ENCODE results near the gene RNF115. TPM values are rescaled to one million over a fixed set of nuclear protein-coding genes. Genes with fewer than 3 reads are reported as not detected.

RNF115 gene
- total and polyA plus RNA-seq, 2 of the 4 experiments (the other 2 are of a cell fraction), result 13.5 to 22.9 TPM

DNA sequence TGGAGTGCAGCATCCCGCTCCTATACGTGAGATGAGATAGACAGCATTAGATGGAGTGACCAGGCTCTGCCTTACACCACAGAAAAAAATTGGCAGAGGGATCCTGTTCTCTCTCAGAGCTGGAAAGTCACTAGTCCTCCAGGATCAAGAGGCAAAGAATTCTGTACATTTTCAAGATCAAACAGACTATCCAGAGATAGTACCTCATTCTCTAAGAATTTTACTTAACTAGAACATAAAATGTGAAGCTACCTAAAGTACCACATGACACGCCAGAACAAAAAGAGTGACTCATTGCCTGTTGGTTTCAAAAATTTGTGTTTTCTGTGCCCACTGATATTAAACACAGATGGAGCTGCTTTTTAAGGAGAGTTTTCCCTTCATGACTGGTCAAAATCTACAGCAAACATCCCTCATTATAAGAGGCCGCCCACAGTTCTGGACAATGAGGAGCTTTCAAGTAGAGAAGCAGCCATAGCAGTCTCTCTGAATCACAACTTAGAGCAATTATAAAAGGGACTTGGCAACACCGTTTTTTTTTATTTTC is 72.3 kb downstream of the RNF115 start:
- Histone ChIP-seq H3K79me1 (ENCODE audit: low read depth in 1 of 2, low read length in 2 of 2) (peaks cover 27 to 80% of the 10 kb centered on the region in 2 experiments), H2AFZ (replicated peaks; ENCODE audit: low read length, poor library complexity) (peak overlapping the region; percentile 47), H2BK15ac (ENCODE audit: low read depth, low read length) (peak overlapping the region; percentile 97), H3K27ac (ENCODE audit: insufficient read depth, low read length) (peak overlapping the region; percentile 99), H2BK5ac (ENCODE audit: low read depth, low read length, poor library complexity, severe bottlenecking) (peak overlapping the region; percentile 99), H4K5ac (ENCODE audit: low read depth, low read length) (peak overlapping the region; percentile 97), H2AK9ac (replicated peaks; ENCODE audit: low read depth, low read length, poor library complexity) (peak overlapping the region; percentile 84), H3K9ac (ENCODE audit: low read depth, low read length) (peak overlapping the region; percentile 49), H3K9me1 (ENCODE audit: insufficient read depth, low read length) (peaks cover 13% of the 10 kb centered on the region), H2BK120ac (ENCODE audit: low read depth, low read length) (peak overlapping the region; percentile 95), H3K23ac (ENCODE audit: low read depth, low read length) (peak overlapping the region; percentile 91), H3K4me3 (ENCODE audit: insufficient read depth, low read depth, low read length) (no peak overlapping the region), H3K27me3 (ENCODE audit: control insufficient read depth, insufficient read depth, low read length) (no peaks in the 10 kb centered on the region), H2AK5ac (ENCODE audit: low read depth, low read length) (peak overlapping the region; percentile 99), H3K4ac (ENCODE audit: low read depth, low read length) (peak overlapping the region; percentile 99), H3K18ac (ENCODE audit: low read depth, low read length) (peak overlapping the region; percentile 97), H3K14ac (replicated peaks; ENCODE audit: low read depth, low read length) (peak overlapping the region; percentile 92), H4K91ac (ENCODE audit: insufficient read depth, low read depth, low read length) (peak overlapping the region; percentile 94; the same call in 1 of the 2 replicates), H3K56ac (ENCODE audit: extremely low read depth, insufficient read depth, low read length) (peak overlapping the region; percentile 89), H4K20me1 (ENCODE audit: insufficient read depth, low read length) (peaks cover 7% of the 10 kb centered on the region), H3K9me3 (ENCODE audit: control insufficient read depth, insufficient read depth, low read length) (no peaks in the 10 kb centered on the region), H3K4me2 (ENCODE audit: low read depth, low read length) (peak overlapping the region; percentile 69), H4K8ac (ENCODE audit: low read depth in 2 of 2, low read length in 2 of 2) (peak overlapping the region in 1 of 2 experiments; percentile 95; a peak in 2 of 4 replicates), H3K4me1 (ENCODE audit: control insufficient read depth, insufficient read depth, low read length) (peaks cover 10% of the 10 kb centered on the region), H3K36me3 (ENCODE audit: control insufficient read depth, insufficient read depth, low read length) (peaks cover 24% of the 10 kb centered on the region), H2BK20ac (ENCODE audit: low read depth, low read length) (peak overlapping the region; percentile 94)
- peak; percentile 97 for DNase-seq
- in situ Hi-C loops (cut with MboI; ENCODE audit: low sequenced_read_pairs) (no loop called here), intact Hi-C loops (cut with micrococcal nuclease) (no loop called here), dilution Hi-C loops (cut with HindIII; ENCODE audit: low sequenced_read_pairs, unreplicated experiment) (no loop called here)
- POLR2A ChIA-PET (ENCODE audit: unreplicated experiment), result interaction anchor here (1.0 kb wide), 1 partner anchor 12 kb away, joined by 3 read pairs; no protein-coding TSS in a partner anchor
- peak; percentile 91 for ATAC-seq (ENCODE audit: low read depth)
- BruUV-seq (replicated peaks), result no TSS peak
- CTCF ChIA-PET, result interaction anchor here (0.6 to 1.5 kb wide), 3 partner anchors 23 to 141 kb away, joined by 3 to 5 read pairs (median 3); partner anchors contain the start of gene NUDT17
- TF ChIP-seq CEBPB (IDR thresholded peaks at IDR 0.05; ENCODE audit: low read depth, low read length) (no peak), FOS (IDR thresholded peaks at IDR 0.05; ENCODE audit: low read depth, low read length) (peak; percentile 78)
- TF ChIP-seq, protein P1, sequence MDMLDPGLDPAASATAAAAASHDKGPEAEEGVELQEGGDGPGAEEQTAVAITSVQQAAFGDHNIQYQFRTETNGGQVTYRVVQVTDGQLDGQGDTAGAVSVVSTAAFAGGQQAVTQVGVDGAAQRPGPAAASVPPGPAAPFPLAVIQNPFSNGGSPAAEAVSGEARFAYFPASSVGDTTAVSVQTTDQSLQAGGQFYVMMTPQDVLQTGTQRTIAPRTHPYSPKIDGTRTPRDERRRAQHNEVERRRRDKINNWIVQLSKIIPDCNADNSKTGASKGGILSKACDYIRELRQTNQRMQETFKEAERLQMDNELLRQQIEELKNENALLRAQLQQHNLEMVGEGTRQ (IDR thresholded peaks at IDR 0.05; ENCODE audit: low read depth, low read length), result peak; percentile 55; the same call in 1 of the 2 replicates
- WGBS, 2 experiments (ENCODE audit: extremely low coverage in 2 of 2, insufficient read length in 1 of 2), result 100% methylated on average over 1 of the region's 5 CpGs; no CpG with 5 or more reads in 1 of the 2 experiments

All from IMR-90 (cell line).